Measurements from ENCODE around the gene CCDC51.
A peak's percentile ranks its signal among the peaks of the same experiment; 100 is the strongest.

Gene CCDC51

DNA sequence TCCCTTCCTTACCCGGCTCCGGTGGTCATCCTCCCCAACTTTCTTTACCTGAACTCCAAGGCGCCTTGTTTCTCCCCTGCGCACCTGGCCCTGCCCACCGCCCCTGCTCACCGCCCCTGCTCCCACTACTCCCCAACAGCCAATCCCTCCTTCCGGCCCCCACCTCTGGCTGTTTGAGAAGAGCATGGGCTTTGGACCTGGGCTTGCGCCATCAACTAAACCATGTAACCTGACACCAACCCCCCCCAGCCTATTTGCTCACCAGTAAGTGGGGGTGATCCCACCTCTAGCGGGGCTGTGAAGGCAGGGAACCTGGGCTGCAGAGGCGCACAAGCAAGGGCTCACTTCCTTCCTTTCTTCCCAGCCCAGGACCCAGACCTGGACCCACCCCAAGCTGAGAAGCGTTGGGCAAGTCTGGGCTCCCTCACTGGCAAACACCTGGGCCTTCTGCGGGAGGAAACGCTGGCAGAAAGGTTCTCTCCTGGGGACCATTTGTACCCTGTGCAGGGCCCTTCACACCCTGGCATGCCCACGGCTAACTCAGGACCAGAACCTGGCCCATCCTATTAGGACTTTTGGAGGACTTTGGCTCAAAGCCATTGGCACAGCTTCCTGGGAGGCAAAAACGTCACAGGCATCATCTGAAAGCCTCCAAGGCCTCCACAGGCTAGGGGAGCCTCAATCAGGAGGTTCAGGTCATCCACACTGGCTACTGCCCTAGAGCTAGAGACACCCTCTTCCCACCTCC lies 9.8 kb downstream of the CCDC51 start, which contains the start of gene PLXNB1:
TSS of gene PLXNB1 (minus strand) at position 127 of the 748 bp plus-strand sequence. CDS start 5,475 bp downstream, outside the sequence.
- peak; percentile 61 for DNase-seq (ENCODE audit: low read depth, low spot score)
- TF ChIP-seq, protein P1, sequence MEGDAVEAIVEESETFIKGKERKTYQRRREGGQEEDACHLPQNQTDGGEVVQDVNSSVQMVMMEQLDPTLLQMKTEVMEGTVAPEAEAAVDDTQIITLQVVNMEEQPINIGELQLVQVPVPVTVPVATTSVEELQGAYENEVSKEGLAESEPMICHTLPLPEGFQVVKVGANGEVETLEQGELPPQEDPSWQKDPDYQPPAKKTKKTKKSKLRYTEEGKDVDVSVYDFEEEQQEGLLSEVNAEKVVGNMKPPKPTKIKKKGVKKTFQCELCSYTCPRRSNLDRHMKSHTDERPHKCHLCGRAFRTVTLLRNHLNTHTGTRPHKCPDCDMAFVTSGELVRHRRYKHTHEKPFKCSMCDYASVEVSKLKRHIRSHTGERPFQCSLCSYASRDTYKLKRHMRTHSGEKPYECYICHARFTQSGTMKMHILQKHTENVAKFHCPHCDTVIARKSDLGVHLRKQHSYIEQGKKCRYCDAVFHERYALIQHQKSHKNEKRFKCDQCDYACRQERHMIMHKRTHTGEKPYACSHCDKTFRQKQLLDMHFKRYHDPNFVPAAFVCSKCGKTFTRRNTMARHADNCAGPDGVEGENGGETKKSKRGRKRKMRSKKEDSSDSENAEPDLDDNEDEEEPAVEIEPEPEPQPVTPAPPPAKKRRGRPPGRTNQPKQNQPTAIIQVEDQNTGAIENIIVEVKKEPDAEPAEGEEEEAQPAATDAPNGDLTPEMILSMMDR (IDR thresholded peaks at IDR 0.05; ENCODE audit: low read depth, low read length): no peak
- in situ Hi-C loops (cut with HindIII; ENCODE audit: low sequenced_read_pairs): no loop called here
- H3K4me3 ChIP-seq (ENCODE audit: low read depth, low read length): peak within 1 kb of the TSS; percentile 60

DNA sequence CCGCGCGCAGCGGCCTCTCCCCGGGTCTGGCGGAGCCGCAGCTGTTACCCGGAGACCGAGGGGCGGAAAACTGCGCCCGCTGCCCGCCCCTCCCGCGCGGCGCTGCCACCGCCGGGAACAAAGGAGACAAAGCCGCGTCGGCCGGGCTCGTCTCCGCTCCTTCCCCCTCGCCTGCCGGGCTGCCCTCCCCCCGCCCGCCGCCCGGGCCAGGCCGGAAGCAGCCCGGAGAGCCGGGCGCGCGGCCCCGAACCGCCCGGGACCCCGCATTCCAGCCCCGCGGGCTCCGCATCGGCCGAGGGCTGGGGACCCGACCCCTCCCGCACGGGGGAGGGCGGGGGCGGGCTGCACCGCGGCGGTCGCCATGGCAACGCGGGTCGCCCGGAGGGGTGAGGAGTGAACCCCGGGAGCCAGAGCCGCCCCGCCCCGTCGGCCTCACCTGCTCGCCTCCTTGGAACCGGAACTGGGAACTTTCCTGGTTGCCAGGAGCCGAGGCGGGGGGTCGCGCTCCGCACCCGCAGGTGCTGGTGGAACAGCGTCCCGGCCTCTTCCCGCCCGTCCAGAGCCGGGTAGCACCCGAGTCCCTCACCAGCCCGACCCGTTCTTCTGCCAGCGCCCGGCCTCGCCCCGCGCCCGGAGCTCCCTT lies 10.5 kb downstream of the CCDC51 start:
- peak overlapping the region; percentile 60 for H3K4me3 ChIP-seq (ENCODE audit: low read depth, low read length)
- TF ChIP-seq, protein P1 (IDR thresholded peaks at IDR 0.05; ENCODE audit: low read depth, low read length): no peak
- DNase-seq (ENCODE audit: low read depth, low spot score): no peak
- in situ Hi-C loops (cut with HindIII; ENCODE audit: low sequenced_read_pairs): no loop called here

DNA sequence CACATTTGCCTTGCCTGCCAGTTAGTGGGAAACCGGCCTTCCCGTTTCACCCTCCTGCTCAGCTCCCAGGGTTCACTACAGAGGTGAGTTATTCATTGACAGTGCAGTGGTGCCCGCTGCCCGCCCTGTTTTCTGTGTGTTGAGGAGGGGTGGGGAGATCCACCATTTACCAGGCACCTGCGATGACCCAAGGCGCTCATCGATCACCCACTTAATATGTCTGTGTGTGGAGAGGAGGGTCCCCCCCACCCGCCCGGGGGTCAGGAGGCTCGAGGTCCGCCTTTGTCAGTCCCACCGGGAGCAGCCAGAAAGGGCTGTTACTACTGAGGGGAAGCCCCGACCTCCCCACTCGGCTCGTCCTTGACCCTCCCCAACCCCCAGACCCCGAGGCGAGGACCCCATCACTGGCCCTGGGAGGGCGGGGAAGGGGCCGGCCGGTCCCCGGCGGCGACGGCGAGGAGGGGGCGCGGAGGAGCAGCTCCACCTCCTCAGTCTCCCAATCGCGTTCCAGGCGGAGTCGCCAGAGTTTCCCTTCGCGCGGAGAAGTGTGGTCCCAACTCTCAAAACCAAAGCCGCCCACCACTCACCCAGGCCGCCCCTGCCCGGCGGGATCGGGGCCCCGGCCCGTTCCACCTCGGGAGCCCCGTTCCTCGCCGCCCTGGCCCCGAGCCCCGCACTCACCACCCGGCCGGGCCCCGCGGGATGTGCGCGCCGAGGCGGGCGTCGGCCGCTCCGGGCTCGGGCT lies 11.2 kb downstream of the CCDC51 start:
- peak overlapping the region; percentile 60 for H3K4me3 ChIP-seq (ENCODE audit: low read depth, low read length)
- DNase-seq (ENCODE audit: low read depth, low spot score): no peak
- TF ChIP-seq, protein P1 (IDR thresholded peaks at IDR 0.05; ENCODE audit: low read depth, low read length): no peak
- in situ Hi-C loops (cut with HindIII; ENCODE audit: low sequenced_read_pairs): no loop called here

DNA sequence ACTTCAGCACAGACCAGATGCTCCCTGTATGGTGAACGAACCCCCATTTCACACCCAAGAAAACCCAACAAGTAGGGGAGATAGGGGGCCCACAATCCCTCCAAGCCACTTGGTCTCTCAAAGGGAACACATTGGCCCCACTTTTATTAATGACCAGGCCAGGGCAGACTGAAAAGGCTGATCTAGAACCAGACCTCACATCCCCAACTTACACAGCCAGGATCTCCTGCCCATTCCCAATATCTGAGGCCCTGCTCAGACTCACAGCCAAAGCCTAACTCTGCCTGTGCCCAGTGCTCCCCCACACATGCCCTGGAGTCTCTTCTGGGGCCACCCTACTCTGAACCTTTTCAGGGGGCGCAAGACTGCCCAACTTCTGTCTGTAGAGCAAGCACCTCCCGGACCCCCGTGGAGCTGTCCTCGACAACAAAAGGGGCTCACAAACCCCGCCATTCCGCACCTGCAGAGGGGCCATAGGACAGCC lies 11.8 kb downstream of the CCDC51 start:
- in situ Hi-C loops (cut with HindIII; ENCODE audit: low sequenced_read_pairs): no loop called here
- TF ChIP-seq, protein P1 (IDR thresholded peaks at IDR 0.05; ENCODE audit: low read depth, low read length): no peak
- H3K4me3 ChIP-seq (ENCODE audit: low read depth, low read length): peak overlapping the region; percentile 60
- DNase-seq (ENCODE audit: low read depth, low spot score): no peak

DNA sequence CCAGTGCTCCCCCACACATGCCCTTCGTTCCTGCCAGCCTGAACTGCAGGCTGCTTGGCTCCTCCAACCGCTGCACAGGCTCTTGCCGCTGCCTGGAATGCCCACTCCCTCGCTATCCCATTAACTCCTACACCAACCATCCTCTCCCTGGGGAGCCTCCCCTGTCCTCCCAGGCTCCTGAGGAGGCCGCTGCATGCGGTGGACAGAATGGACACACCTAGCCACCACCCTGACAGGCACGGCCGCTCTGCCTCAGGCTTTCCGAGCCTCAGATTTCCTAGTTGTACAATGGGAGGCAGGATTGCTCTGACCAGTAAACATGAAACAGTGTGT lies 12.3 kb downstream of the CCDC51 start:
- in situ Hi-C loops (cut with HindIII; ENCODE audit: low sequenced_read_pairs): no loop called here
- TF ChIP-seq, protein P1 (IDR thresholded peaks at IDR 0.05; ENCODE audit: low read depth, low read length): no peak
- DNase-seq (ENCODE audit: low read depth, low spot score): no peak
- H3K4me3 ChIP-seq (ENCODE audit: low read depth, low read length): peak overlapping the region; percentile 5

DNA sequence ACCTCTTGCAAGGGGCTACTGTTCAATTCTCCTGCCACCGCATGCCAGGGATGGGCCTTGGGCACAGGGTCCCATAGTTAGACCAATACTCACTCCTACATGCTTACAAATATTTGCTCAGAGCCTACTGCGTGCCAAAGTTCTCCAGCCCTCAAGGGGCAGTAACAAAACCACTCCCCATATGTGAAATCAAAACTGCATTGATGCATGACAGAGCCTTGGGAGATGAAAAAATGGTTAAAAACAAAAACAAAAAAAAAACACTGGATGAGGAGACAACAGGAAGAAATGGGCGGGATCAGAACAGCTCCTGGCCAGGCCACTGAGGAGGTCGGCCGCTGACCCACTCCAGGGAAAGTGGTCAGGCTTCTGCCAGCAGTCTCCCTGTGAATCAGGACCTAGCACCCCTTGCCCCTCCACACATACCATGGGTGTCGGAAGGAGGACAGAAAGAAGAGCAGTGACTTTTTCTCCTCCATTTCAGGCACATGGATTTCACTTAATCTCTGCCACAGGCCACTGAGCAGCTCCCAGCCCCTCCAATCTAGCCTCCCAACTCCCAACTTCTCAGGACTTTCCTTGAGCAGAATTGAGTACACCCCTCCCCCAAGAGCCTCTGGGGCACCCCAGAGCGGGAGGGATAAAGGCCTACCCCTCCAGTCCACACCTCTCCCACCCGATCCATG lies 12.8 kb downstream of the CCDC51 start:
- H3K4me3 ChIP-seq (ENCODE audit: low read depth, low read length): no peak overlapping the region
- no peak for DNase-seq (ENCODE audit: low read depth, low spot score)
- TF ChIP-seq, protein P1 (IDR thresholded peaks at IDR 0.05; ENCODE audit: low read depth, low read length): no peak
- in situ Hi-C loops (cut with HindIII; ENCODE audit: low sequenced_read_pairs): no loop called here
